HCT116 (cell line): Measurements from ENCODE around the gene PKN1. TPM values are rescaled to one million over a fixed set of nuclear protein-coding genes. Genes with fewer than 3 reads are reported as not detected.
A peak's percentile ranks its signal among the peaks of the same experiment; 100 is the strongest.

Source experiments
- ATAC-seq: fragments of 200-7000 bp; cut with Tn5 transposase; 2 replicates; pipeline ENCODE4 v1.9.1; 2020; ENCODE audit warnings: mild to moderate bottlenecking, moderate library complexity
- BruUV-seq: library from RNA; stranded (reverse); fragments of 400-500 nt; replicated peaks from 2 replicates; lab custom pipeline; 2021; lab: Mats Ljungman, UMichigan
- CTCF ChIA-PET: fragments of 300-600 bp; sonication (Branson Sonifier 250); formaldehyde crosslinking; loops from one replicate; lab custom pipeline; 2021; ENCODE audit warnings: antibody characterized with exemption; lab: Charles Lee
- POLR2A ChIA-PET: fragments of 300-600, 350-600 bp; sonication (Branson Sonifier 250); formaldehyde crosslinking; loops from one replicate; lab custom pipeline; 2021; ENCODE audit warnings: antibody characterized with exemption; lab: Charles Lee
- RAD21 ChIA-PET, 2 experiments: fragments of 300-600 bp; sonication (Branson Sonifier 250); formaldehyde crosslinking; loops; one replicate each; lab custom pipeline; 2023; ENCODE audit warnings: low total read pairs in 2 of 2; ENCODE audit not compliant: uncharacterized antibody in 2 of 2, unreplicated experiment in 2 of 2, low non-redundant PET in 1 of 2; lab: Charles Lee
- DNase-seq: peaks from one replicate; pipeline ENCODE4 v3.0.0-alpha.2; 2010; ENCODE audit warnings: low read depth, low spot score
- H2AFZ ChIP-seq: fragments of 200-600 bp; shearing (Covaris generic), sonication (generic); 2 replicates; pipeline ENCODE4 v1.6.1; 2017; ENCODE audit warnings: low read depth, mixed run types, mixed read lengths, antibody characterized with exemption, low read length; ENCODE audit not compliant: poor library complexity, severe bottlenecking
- H3K27ac ChIP-seq: 2 replicates; pipeline ENCODE4 v1.5.1; 2012; ENCODE audit warnings: low read depth, low read length
- H3K27me3 ChIP-seq: fragments of 200-600 bp; sonication (generic); 2 replicates; pipeline ENCODE4 v1.6.1; 2016; ENCODE audit warnings: mixed run types, low read length, mixed read lengths; ENCODE audit not compliant: insufficient read depth
- H3K36me3 ChIP-seq, 2 experiments: fragments of 200-500 bp in 1 of 2; fragments of 200-600 bp in 1 of 2; sonication (Bioruptor generic) in 1 of 2; sonication (generic) in 1 of 2; 2 replicates each; pipeline versions ENCODE4 v1.5.1 to v1.6.1; 2014 to 2016; ENCODE audit warnings: low read length in 2 of 2, inconsistent platforms in 1 of 2, mixed read lengths in 1 of 2, mixed run types in 1 of 2; ENCODE audit not compliant: insufficient read depth in 2 of 2, control insufficient read depth in 1 of 2
- H3K4me1 ChIP-seq, 2 experiments: fragments of 200-600 bp in 1 of 2; sonication (generic) in 1 of 2; 2 replicates each; pipeline versions ENCODE4 v1.5.1 to v1.6.1; 2012 to 2017; ENCODE audit warnings: low read length in 2 of 2, inconsistent platforms in 1 of 2, mild to moderate bottlenecking in 1 of 2, mixed read lengths in 1 of 2, mixed run types in 1 of 2, moderate library complexity in 1 of 2; ENCODE audit not compliant: insufficient read depth in 2 of 2, control insufficient read depth in 1 of 2
- H3K4me2 ChIP-seq: fragments of 200-600 bp; sonication (generic); 2 replicates; pipeline ENCODE4 v1.6.1; 2017; ENCODE audit warnings: mixed run types, low read length, mixed read lengths
- H3K4me3 ChIP-seq, 2 experiments: fragments of 200-600 bp in 1 of 2; sonication (generic) in 1 of 2; replicated peaks in 1 of 2; 2 replicates each; pipeline ENCODE4 v1.5.1; 2011 to 2016; ENCODE audit warnings: low read length in 2 of 2, control low read depth in 1 of 2, low read depth in 1 of 2, mild to moderate bottlenecking in 1 of 2, mixed read lengths in 1 of 2, mixed run types in 1 of 2
- H3K79me2 ChIP-seq: fragments of 200-600 bp; sonication (generic); 2 replicates; pipeline ENCODE4 v1.6.1; 2017; ENCODE audit warnings: mild to moderate bottlenecking, mixed run types, low read length, moderate library complexity, mixed read lengths; ENCODE audit not compliant: insufficient read depth
- H3K9ac ChIP-seq: fragments of 200-600 bp; sonication (generic); 2 replicates; pipeline ENCODE4 v1.6.1; 2016; ENCODE audit warnings: low read length, mixed read lengths
- H3K9me2 ChIP-seq: fragments of 200-600 bp; sonication (generic), shearing (Covaris generic); 2 replicates; pipeline ENCODE4 v1.6.1; 2017; ENCODE audit warnings: mixed run types, mild to moderate bottlenecking, moderate library complexity; ENCODE audit not compliant: insufficient read depth
- H3K9me3 ChIP-seq, 2 experiments: fragments of 200-500 bp in 1 of 2; fragments of 200-600 bp in 1 of 2; sonication (Bioruptor generic) in 1 of 2; sonication (generic) in 1 of 2; 2 replicates each; pipeline ENCODE4 v1.6.1; 2014 to 2017; ENCODE audit warnings: low read length in 2 of 2, mixed read lengths in 2 of 2, inconsistent platforms in 1 of 2, low read depth in 1 of 2, mild to moderate bottlenecking in 1 of 2, mixed run types in 1 of 2, moderate library complexity in 1 of 2; ENCODE audit not compliant: control insufficient read depth in 1 of 2, insufficient read depth in 1 of 2
- H4K20me1 ChIP-seq: fragments of 200-600 bp; sonication (generic), shearing (Covaris generic); 2 replicates; pipeline ENCODE4 v1.6.1; 2017; ENCODE audit warnings: mixed run types, mild to moderate bottlenecking, moderate library complexity; ENCODE audit not compliant: insufficient read depth
- CEBPB ChIP-seq: IDR thresholded peaks from 2 replicates; pipeline ENCODE4 v1.6.1; 2012; ENCODE audit warnings: low read depth
- FOSL1 ChIP-seq: IDR thresholded peaks from 2 replicates; pipeline ENCODE4 v1.6.1; 2012; ENCODE audit warnings: low read depth
- POLR2AphosphoS5 ChIP-seq: IDR thresholded peaks from 2 replicates; pipeline ENCODE4 v1.6.1; 2011; ENCODE audit warnings: mild to moderate bottlenecking, low read depth, low read length, moderate library complexity
- RAD21 ChIP-seq: IDR thresholded peaks from 2 replicates; pipeline ENCODE4 v1.6.1; 2012; ENCODE audit warnings: low read depth, mild to moderate bottlenecking
- SP1 ChIP-seq: IDR thresholded peaks from 2 replicates; pipeline ENCODE4 v1.6.1; 2012; ENCODE audit warnings: low read depth
- ZBTB33 ChIP-seq: IDR thresholded peaks from 2 replicates; pipeline ENCODE4 v1.6.1; 2011; ENCODE audit warnings: mild to moderate bottlenecking, low read length, moderate library complexity; ENCODE audit not compliant: insufficient replicate concordance; ENCODE audit errors: extremely low read depth
- ZFX ChIP-seq: fragments of 450-650 bp; IDR thresholded peaks from 2 replicates; pipeline ENCODE4 v1.6.1; 2017
- intact Hi-C: fragments of 100-400 bp; cut with micrococcal nuclease; formaldehyde crosslinking; loops from 2 replicates; pipeline ENCODE4 v1.10.0; 2022
- total RNA-seq: library from RNA; stranded (reverse); gene quantifications from one replicate; pipeline ENCODE4 v1.2.1, GENCODE V29; 2021; ENCODE audit not compliant: unreplicated experiment

PKN1 gene
- total RNA-seq, 1 experiment from 2014 or later, result 248 TPM

GRCh38 chr19:14404312-14404711 is 28.8 kb upstream of the PKN1 start:
- Histone ChIP-seq H3K9me3 (no peaks in the 10 kb centered on the region), H3K9ac (no peak overlapping the region), H2AFZ (no peak overlapping the region), H3K4me2 (no peak overlapping the region), H3K27ac (no peak overlapping the region), H4K20me1 (no peaks in the 10 kb centered on the region), H3K36me3 (peaks cover 21 to 64% of the 10 kb centered on the region in 2 experiments), H3K27me3 (no peaks in the 10 kb centered on the region), H3K4me3 (no peak overlapping the region), H3K79me2 (peaks cover 1% of the 10 kb centered on the region; the same call in 1 of the 2 replicates), H3K4me1 (peaks cover 9 to 37% of the 10 kb centered on the region in 2 experiments; a peak in 3 of 4 replicates), H3K9me2 (no peaks in the 10 kb centered on the region)
- CTCF ChIA-PET, result interaction anchor here (3.1 kb wide), 1 partner anchor 268 kb away, joined by 35 read pairs; the partner anchor contains the start of gene ASF1B
- TF ChIP-seq SP1 (no peak), FOSL1 (no peak), POLR2AphosphoS5 (0 out of 2 replicates have a peak, but pooled peaks have one; percentile 25), RAD21 (no peak), CEBPB (no peak), ZFX (no peak), ZBTB33 (no peak)
- no TSS peak for BruUV-seq
- ATAC-seq, result no peak
- intact Hi-C loops, result no loop called here
- POLR2A ChIA-PET, result interaction anchor here (0.8 kb wide), 1 partner anchor 41 kb away, joined by 4 read pairs; no protein-coding TSS in a partner anchor
- DNase-seq, result no peak
- RAD21 ChIA-PET, result interaction anchor here in 1 of 2 experiments (1.2 kb wide), 1 partner anchor 268 kb away, joined by 3 read pairs; the partner anchor contains the start of gene ASF1B
